Stimulated activated CD8-positive, alpha-beta memory T cell treated with anti-CD3 and anti-CD28 coated beads, Interleukin-15, amount 100 ng/mL, for 24 hours (primary cell): ENCODE results near the gene RTCA.
"Not testable (repeated sequence)": the region's sequence is repeated elsewhere in the genome, so short reads cannot be mapped to it uniquely, and the experiment has no call there.

Experiments
- DNase-seq: peaks from one replicate; pipeline ENCODE4 v3.0.0-alpha.2; 2020; ENCODE audit warnings: low read depth

RTCA gene

DNA sequence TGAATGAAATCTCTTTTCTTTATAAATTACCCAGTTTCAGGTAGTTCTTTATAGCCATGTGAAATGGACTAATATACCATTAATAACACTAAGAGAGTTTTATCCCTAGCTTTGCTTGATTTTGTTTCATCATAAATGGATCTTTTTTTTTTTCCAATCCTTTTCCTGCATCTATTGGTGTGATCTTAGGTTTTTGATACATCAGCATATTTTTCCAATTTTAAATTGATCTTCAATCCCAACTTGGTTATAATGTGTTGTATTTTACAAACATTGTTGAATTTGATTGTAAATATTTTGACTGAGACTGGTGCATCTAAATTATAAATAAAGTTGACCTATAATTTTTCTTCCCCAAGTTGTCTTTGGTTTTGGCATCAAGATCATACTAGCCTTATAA is 4.3 kb upstream of the RTCA start:
- no peak for DNase-seq

DNA sequence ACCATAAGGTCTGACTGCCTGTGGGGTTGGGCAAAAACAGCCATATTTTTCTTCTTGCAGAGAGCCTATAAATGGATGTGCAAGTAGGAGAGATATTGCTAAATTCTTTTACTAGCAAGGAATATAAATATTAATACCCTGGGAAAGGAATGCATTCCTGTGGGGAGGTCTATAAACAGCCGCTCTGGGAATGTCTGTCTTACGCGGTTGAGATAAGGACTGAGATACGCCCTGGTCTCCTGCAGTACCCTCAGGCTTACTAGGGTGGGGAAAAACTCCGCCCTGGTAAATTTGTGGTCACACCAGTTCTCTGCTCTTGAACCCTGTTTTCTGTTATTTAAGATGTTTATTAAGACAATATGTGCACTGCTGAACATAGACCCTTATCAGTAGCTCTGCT is 1.9 kb upstream of the RTCA start:
- not testable (repeated sequence) for DNase-seq

DNA sequence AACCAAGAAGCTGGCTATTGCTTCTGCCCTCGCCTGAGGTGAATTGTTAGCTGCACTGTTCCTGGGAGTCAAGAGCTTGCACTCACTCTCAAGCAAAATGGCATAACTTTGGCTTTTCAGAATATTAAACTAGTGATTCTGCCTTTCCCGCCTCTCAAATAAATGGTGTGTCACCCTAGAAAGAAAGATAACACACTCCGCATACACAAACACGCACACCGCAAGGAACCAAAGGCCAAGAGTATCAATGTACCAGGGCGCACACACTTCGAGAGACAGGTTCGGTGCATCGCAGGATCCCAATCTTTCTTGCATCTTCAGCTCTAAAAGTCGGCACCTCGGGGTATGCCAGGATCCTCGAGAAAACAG is 470 bp upstream of the RTCA start:
- no peak for DNase-seq

DNA sequence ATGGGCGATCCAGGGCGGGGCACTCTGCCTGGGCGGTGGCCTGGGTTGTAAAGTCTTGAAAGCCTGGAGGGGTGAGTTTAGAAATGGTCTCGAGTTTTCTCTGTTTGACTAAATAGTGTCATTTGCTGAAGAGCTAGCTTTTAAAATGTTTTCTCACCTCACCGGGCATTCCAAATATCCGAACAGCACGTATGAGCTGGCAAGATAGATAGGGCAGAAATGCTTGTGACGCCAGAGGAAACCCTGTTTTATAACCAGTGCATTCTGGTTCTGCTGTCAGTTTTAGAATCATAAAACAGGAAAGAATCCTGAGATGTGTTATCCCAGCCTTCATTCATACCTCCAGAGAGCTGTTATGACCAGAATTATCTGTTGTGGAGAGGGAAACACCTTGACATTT is 725 bp downstream of the RTCA start:
- DNase-seq: no peak

DNA sequence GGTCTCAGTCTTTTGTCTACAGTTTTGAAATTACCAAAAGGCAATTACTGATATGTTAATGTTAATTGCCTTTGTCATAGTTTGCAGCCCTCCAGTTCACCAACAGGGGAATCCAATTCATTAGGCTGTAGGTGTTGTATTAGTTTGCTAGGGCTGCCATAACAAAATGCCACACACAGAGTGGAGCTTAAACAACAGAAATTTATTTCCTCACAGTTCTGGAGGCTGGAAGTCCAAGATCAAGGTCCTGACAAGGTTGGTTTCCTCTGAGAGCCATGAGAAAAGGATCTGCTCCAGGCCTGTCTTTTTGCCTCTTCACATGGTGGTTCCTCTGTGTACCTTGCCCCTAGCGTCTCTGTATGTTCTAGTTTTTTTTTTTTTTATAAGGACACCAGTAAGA is 1.3 kb downstream of the RTCA start:
- DNase-seq: no peak

DNA sequence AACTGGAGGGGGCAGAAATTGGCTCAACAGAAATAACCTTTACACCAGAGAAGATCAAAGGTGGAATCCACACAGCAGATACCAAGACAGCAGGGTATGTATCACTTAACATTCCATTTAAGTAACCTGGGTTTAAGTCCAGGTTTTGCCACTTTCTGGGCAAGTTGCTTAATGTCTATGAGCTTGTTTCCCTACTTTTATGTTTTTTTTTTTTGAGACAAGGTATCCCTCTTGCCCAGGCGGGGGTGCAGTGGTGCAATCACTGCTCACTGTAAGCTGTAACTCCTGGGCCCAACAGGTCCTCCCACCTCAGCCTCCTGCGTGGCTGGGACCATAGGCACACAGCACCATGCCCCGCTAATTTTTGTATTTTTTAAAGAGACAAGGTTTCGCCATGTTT is 2.2 kb downstream of the RTCA start:
- no peak for DNase-seq

DNA sequence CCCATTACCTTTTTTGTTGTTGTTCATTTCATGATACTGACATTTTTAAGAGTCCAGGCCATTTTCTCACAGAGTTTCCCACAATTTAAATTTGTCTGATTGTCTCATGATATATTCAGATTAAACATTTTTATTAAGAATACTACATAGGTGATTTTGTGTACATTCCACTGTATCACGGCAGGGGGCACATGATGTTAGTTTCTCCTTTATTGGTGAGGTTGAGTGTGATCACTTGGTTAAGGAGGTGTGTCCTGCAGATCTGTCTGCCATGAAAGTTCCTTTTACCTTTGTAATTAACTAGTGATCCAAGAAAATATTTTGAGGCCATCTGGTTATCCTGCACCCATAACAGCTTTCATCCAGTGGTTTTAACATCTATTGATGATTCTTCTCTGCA is 11.8 kb downstream of the RTCA start:
- DNase-seq: no peak

DNA sequence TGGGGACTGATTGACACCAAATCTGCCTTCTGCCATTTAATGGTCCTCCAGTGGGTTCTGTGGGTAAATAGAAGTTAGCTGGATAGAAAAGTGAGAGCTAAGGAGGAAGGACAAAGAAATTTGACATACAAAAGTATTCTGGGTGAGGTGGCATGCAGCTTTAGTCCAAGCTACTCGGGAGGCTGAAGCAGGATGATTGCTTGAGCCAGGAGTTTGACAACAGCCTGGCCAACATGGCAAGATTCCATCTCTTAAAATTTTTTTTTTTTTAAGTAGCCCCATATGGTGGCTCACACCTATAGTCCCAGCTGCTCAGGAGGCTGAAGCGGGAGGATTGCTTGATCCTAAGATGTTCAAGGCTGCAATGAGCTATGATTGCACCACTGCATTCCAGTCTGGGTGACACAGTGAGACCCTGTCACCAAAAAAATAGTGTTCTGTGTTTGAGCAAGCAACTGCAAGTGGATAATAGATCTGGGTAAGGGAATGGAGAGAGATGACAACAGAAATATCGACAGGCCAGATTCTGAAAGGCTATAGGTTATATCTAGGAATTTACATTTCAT is 13.4 kb downstream of the RTCA start:
- no peak for DNase-seq

DNA sequence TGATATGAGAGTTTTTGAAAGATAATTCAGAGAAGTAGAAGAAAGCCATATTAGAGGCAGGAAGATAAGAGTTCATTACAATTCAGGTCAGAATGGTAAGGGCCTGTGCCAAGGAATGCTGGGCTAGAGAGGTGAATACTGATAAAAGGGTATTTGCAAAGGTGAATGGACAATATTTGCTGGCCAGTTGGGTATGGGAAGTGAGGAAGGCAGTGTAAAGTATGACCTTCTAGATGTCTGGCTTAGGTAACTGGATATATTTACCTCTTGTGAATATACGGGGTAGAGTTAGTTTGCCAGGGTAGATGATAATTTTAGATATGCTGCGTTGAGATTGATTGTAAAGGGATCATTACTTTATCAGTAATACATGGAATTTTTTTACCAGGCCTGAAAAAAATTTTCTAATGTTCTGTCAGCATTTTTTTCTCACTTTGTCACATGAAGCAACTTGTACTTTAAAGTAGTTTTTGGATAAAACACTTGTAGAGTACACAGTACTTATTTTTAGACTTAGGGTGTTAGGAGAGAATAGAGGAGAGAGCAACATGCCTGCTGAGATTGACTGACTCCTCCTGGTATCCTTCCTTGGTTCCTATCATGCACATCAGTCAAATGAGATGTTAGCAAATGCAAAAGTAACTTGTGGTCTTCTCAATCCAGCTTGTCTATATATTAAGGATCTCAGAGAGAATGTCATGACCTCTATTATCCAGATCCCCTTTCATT is 14.1 kb downstream of the RTCA start:
- DNase-seq: no peak

DNA sequence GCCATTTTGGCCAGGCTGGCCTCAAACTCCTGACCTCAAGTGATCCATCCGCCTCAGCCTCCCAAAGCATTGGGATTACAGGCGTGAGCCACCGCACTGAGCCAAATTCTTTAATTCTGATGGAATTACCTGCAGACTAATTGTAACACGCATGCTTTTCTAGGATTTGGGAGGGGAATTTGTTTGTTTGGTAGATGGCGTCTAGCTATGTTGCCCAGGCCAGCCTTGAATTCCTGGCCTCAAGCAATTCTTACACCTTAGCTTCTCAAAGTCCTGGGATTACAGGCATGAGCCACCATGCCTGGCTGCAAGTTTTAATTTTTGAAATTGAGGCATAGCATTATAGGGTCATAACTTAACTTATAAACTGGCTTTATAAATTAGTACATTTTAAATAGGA is 18.6 kb downstream of the RTCA start:
- no peak for DNase-seq

DNA sequence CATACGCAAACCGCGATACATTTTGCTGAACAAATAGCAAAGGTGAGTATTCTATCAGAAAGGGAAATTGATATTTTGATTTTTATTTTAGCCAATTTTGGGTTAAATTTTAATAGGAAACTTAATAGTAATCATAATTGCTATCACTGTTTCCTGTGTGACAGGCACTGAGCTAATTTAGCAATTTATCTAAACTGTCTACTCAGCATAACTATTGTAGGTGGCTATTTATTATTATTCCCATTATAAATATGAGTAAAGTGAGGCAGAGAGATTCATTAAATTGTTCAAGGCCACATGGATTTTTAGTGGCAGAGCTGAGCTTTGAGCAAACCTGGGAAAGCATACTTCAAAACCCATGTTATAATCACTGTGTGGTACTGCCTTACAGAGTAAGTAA is 21.1 kb downstream of the RTCA start:
- DNase-seq: no peak

DNA sequence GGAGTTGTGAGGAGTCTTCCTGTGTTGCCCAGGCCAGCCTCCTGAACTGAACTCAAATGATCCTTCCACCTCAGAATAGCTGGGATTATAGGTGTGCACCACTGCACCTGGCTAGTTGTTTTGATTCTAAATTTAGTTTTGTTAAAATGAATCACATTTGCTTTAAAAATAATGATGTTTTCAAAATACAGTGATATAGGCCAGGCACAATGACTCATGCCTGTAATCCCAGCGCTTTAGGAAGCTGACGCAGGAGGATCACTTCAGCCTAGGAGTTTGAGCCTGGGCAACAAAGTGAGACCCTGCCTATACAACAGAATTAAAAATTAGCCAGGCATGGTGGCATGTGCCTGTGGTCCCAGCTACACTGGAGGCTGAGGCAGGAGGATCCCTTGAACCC is 24.3 kb downstream of the RTCA start:
- DNase-seq: no peak

DNA sequence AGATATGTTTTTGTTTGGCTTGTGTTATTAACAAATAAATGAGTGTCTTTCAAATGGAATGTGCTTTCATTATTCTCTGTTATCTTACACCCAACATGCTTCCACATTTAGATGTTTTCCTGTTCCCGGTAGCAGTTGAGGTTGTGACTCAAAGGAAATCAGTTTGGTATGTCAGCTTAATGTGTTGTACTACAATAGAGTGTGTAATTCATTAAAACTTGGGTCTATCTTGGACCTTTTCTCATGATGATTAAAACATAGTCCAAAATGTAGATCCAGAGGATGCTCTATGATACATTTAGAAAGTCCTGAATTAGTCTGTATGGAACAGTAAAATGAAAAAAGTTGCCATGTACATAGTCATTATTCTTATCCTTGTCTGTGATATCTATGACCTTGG is 26.7 kb downstream of the RTCA start:
- no peak for DNase-seq

DNA sequence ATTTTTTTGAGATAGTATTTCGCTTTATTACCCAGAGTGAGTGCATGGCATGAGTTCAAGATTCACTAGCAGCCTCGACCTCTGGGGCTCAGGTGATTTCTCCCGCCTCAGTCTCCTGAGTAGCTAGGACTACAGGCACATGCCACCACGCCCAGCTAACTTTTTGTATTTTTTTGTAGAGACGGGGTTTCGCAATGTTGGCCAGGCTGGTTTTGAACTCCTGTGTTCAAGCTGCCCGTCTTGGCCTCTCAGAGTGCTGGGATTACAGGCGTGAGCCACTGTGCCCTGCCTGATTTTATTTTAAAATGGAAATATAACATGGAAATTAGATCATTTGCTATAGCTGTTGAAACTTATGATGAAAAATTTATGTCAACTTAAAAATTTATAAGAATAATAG is 30.1 kb downstream of the RTCA start:
- DNase-seq: no peak

DNA sequence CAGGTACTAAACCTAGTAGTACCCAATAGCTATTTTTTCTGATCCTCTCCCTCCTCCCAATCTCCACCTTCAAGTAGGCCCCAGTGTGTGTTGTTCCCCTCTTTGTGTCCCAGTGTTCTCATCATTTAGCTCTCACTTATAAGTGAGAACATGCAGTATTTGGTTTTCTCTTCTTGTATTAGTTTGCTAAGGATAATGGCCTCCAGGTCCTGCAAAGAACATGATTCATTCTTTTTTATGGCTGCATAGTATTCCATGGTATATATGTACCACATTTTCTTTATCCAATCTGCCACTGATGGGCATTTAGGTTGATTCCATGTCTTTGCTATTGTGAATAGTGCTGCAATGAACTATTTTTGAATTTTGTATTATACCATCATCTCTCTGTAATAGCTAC is 31.0 kb downstream of the RTCA start:
- not testable (repeated sequence) for DNase-seq

DNA sequence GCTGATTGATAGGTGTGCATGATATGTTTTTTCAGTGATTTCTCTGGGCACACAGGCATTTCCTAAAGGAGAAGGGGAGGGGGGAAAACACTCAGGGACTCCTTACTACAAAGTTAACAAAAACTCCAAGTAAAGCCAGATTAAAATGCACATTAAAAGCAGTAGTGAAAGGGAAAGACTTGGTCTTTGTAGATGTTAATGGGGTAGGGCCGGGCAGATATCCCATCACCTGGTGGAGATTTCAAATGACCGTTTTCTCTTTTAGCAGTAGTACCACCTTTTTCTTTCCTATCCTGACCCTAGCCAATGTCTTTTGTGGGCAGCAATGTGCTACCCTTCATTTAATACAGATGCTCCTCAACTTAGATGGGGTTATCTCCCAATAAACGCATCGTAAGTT is 32.5 kb downstream of the RTCA start:
- DNase-seq: no peak

DNA sequence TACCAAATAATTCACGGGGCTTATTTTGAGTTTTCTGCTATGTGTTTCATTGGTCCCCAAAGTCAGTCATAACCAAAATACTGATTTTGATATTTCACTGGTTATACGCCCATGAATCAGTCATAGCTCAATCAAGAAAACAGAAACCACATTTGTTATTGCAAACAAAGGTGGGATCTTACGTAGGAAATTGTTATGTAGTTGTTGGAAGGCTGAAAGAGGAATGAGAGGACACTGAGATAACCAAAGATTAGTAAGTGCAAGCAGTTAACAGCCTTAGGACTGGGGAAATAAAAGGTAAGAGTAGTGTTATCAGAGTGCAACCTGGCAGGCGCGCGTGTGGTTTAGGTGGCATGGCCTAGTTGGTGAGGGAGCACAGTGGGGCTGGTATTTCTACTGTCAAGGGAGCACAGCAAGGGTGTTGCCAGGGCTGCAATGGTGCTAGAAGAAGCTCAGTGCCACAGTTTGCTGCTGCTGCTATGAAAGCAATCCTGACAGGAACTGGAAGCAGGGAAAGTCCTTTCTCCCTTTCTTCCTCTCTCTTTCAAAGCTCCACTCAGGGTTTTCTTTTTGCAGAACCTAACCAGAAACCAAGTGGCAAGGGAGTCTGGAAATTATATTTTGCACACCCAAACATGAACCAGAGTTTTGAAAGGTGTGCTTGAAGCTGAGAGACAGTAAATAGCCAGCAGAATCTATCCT is 33.7 kb downstream of the RTCA start:
- no peak for DNase-seq

DNA sequence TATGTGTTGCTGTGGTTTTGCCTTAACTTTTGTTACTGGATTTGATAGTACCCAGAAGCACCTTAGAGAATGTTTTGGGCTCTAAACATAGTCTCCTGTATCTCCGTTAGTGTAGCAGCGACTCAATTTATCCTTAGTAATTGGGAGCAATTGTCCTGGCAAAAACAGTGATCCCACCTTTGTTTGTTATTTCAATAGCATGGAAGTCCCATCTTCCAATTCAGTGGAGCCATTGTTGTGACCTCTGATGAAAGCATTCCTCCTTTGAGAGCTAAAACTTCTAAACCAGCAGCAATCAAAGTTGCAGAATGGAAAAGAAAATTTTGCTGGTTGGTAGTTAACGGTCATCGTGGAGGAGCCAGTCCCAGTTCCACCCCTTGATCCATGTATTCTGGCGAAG is 34.7 kb downstream of the RTCA start:
- DNase-seq: no peak

DNA sequence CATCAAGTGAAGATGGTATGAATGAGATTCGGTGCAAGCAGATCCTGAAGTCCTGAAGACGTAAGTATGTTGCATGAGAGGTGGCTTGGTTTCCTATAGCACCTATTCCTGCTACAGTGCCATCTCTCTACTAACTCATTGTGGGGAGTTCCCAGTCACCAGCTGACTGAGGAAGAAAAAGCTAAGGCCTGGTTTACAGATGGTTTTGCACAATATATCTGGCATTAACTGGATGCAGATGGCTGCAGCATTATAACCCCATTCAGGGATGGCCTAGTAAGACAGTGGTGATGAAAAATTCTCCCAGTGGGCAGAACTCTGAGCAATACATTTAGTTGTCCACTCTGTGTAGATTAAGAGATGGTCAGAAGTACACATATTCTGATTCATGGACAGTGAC is 36.7 kb downstream of the RTCA start:
- DNase-seq: no peak

DNA sequence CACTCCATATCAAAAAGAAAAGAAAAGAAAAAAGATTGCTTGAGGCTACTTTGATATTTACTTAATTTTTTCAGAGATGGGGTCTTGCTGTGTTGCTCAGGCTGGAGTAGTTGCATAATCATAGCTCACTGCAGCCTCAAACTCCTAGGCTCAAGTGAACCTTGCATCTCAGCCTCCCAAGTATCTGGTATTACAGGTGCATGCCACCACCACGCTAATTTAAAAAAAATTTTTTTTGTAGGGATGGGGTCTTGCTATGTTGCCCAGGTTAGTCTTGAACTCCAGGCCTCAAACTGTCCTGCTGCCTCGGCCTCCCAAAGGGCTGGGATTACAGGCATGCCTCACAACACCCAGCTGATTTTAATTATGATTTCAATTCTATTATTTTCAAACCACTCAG is 38.2 kb downstream of the RTCA start:
- no peak for DNase-seq

DNA sequence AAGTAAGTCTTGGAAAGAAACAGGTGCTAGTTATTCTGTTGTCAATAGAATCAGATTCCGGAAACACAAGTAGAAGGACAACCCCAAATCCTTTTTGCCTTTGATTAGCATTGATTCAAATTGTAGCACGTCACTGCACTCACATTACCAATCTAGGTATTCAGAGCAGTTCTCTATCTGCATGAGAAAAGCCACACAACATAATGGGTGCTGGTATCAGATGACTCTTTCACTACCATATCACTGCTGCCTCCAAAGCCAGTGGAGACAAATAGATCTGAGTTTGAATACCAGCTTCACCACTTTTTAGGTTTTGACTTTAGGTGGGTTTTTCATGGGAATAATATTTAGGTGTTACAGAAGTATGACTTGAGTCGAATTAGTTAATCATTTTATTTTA is 38.9 kb downstream of the RTCA start:
- no peak for DNase-seq

DNA sequence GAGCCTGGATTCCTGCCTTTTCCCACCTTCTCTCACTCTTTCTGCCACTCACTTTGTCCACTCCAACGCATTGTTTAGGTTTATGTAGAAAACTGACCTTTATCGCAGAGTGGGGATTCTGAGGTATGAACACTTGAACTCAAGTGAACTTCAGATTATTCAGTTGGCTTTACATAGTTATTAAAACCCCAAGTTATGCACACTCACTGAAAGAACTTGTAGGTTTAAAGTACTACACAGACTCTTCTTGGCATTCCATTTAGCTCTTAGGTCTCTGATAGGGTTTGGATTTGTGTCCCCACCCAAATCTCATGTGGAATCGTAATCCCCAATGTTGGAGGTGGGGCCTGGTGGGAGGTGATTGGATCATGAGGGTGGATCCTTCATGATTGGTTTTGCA is 39.9 kb downstream of the RTCA start:
- no peak for DNase-seq

DNA sequence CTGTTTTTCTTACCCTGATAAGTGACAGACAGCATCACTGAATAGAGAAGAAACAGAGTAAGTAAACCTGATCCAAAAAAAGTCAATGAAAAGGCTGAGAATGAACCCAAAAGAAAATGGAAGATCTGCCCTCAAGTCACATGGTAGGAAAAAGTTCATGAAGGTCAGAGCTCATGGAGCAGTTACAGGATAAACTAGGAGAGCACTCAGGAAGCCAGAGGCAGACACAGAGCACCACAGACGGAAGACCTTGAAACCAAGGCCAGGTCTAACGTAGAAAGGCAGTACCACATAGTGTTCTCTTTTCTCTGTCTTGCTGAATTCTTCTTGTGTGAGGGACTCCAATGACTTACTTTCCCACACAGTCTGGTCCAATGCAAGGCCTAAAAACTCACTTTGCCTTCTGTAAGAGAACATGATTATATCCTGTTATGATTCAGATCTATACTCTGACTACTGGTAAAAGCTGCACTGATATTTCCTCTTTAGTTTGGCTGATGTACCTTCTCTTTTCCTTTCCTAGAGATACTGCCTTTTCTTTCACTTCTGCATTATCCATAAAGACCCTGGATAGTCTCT is 40.8 kb downstream of the RTCA start:
- DNase-seq: no peak

DNA sequence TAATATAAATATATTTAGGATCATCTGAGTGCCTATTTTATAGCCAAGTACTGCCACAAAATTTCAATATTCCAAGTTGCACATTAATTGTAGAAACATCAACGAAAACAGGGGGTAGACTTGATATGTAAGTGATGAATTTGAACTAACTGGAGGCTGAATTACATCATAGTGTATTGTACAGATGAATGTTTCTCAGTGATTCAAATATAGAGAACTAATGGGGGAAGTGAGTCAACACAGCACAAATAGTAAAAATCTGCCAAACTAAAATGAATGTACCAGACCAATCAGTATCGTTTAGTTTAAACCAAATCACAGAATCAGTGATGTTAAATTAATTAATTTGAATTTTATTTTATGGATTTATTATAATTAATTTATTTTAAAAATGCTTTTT is 42.8 kb downstream of the RTCA start:
- no peak for DNase-seq
